ENCODE data around the gene CC2D2A. TPM values are rescaled to one million over a fixed set of nuclear protein-coding genes. Genes with fewer than 3 reads are reported as not detected.

CC2D2A gene
- total and polyA plus RNA-seq, 2 of the 13 experiments (the other 11 are each of a cell fraction or from before 2014, with no cell fraction given), result 4.2 to 7.2 TPM

GRCh38 chr4:15479089-15479912 is 9.6 kb downstream of the CC2D2A start (continued):
- peak; percentile 71; the same call in 1 of the 2 replicates for TF ChIP-seq ZNF350 (CRISPR knock-in tag; IDR thresholded peaks at IDR 0.05; ENCODE audit: borderline replicate concordance, low read depth)
- peak; percentile 40; the same call in 1 of the 2 replicates for TF ChIP-seq ZNF33B (CRISPR knock-in tag; IDR thresholded peaks at IDR 0.05)
- no peak for TF ChIP-seq ZNF260 (CRISPR knock-in tag; IDR thresholded peaks at IDR 0.05; ENCODE audit: borderline replicate concordance, low read depth)
- TF ChIP-seq ZNF337 (CRISPR knock-in tag; IDR thresholded peaks at IDR 0.05; ENCODE audit: borderline replicate concordance, low read depth), result no peak
- TF ChIP-seq CERS6 (CRISPR knock-in tag; IDR thresholded peaks at IDR 0.05), result no peak
- TF ChIP-seq ZEB1 (IDR thresholded peaks at IDR 0.05; ENCODE audit: insufficient replicate concordance, low read depth), result peak; percentile 51
- TF ChIP-seq HDAC2 (CRISPR knock-in tag; IDR thresholded peaks at IDR 0.05), result 0 out of 2 replicates have a peak, but pooled peaks have one; percentile 6
- TF ChIP-seq ZNF18 (CRISPR knock-in tag; IDR thresholded peaks at IDR 0.05; ENCODE audit: insufficient replicate concordance), result no peak
- no peak for TF ChIP-seq RFXAP (CRISPR knock-in tag; IDR thresholded peaks at IDR 0.05; ENCODE audit: borderline replicate concordance)
- no peak for TF ChIP-seq CENPBD1 (CRISPR knock-in tag; IDR thresholded peaks at IDR 0.05; ENCODE audit: borderline replicate concordance, low read depth)
- TF ChIP-seq ZNF691 (CRISPR knock-in tag; IDR thresholded peaks at IDR 0.05; ENCODE audit: borderline replicate concordance, low read depth), result peak; percentile 59; the same call in 1 of the 2 replicates
- no peak for TF ChIP-seq FIP1L1 (IDR thresholded peaks at IDR 0.05; ENCODE audit: borderline replicate concordance, insufficient read depth, low read depth, low read length)
- TF ChIP-seq ZBTB43 (CRISPR knock-in tag; conservative IDR thresholded peaks at IDR 0.05), result no peak
- no peak for TF ChIP-seq BRF2 (CRISPR knock-in tag; IDR thresholded peaks at IDR 0.05)
- TF ChIP-seq MYC (CRISPR knock-in tag; IDR thresholded peaks at IDR 0.05; ENCODE audit: borderline replicate concordance), result peak; percentile 83; the same call in 1 of the 2 replicates
- TF ChIP-seq ZFP90 (CRISPR knock-in tag; IDR thresholded peaks at IDR 0.05; ENCODE audit: borderline replicate concordance), result no peak
- TF ChIP-seq ELF1 (CRISPR knock-in tag; IDR thresholded peaks at IDR 0.05), result no peak
- TF ChIP-seq MIER3 (CRISPR knock-in tag; IDR thresholded peaks at IDR 0.05; ENCODE audit: borderline replicate concordance), result no peak
- TF ChIP-seq CCDC6 (CRISPR knock-in tag; IDR thresholded peaks at IDR 0.05), result no peak
- no peak for TF ChIP-seq TCF7 (IDR thresholded peaks at IDR 0.05; ENCODE audit: low read depth)
- TF ChIP-seq ZNF441 (CRISPR knock-in tag; IDR thresholded peaks at IDR 0.05; ENCODE audit: borderline replicate concordance), result 0 out of 2 replicates have a peak, but pooled peaks have one; percentile 50
